ENCODE data around the gene AIPL1. TPM values are rescaled to one million over a fixed set of nuclear protein-coding genes. Genes with fewer than 3 reads are reported as not detected.

AIPL1 gene
- total RNA-seq, 1 donor from 2014 or later = not detected

GRCh38 chr17:6450926-6451832 lies 16.3 kb upstream of the AIPL1 start:
- Mint-ChIP-seq H3K27me3 (peaks cover 16% of the 10 kb centered on the region), H3K27ac (no peak overlapping the region), H3K9me3 (no peaks in the 10 kb centered on the region), H3K4me3 (no peak overlapping the region), H3K4me1 (ENCODE audit: unreplicated experiment) (peaks cover 17% of the 10 kb centered on the region), H3K36me3 (no peaks in the 10 kb centered on the region)
- DNase-seq (ENCODE audit: extremely low spot score, unreplicated experiment) = no peak
- TF ChIP-seq CTCF (conservative IDR thresholded peaks at IDR 0.05) = no peak

- H3K9me3 Mint-ChIP-seq = no peaks in the 10 kb centered on the region
- peaks cover 12% of the 10 kb centered on the region for H3K27me3 Mint-ChIP-seq
- no peak for TF ChIP-seq CTCF (conservative IDR thresholded peaks at IDR 0.05)
- no peak for DNase-seq (ENCODE audit: extremely low spot score, unreplicated experiment)
- H3K36me3 Mint-ChIP-seq = peaks cover 9% of the 10 kb centered on the region
- H3K4me1 Mint-ChIP-seq (ENCODE audit: unreplicated experiment) = peaks cover 29% of the 10 kb centered on the region
- H3K4me3 Mint-ChIP-seq = no peak overlapping the region
- no peak overlapping the region for H3K27ac Mint-ChIP-seq
Measured at GRCh38 chr17:6449307-6449706, 14.4 kb upstream of the AIPL1 start.

GRCh38 chr17:6448473-6448872 lies 13.6 kb upstream of the AIPL1 start:
- H3K9me3 Mint-ChIP-seq = no peaks in the 10 kb centered on the region
- H3K27me3 Mint-ChIP-seq = peaks cover 6% of the 10 kb centered on the region
- H3K4me3 Mint-ChIP-seq = no peak overlapping the region
- H3K36me3 Mint-ChIP-seq = peaks cover 11% of the 10 kb centered on the region
- H3K4me1 Mint-ChIP-seq (ENCODE audit: unreplicated experiment) = peaks cover 27% of the 10 kb centered on the region
- DNase-seq (ENCODE audit: extremely low spot score, unreplicated experiment) = no peak
- TF ChIP-seq CTCF (conservative IDR thresholded peaks at IDR 0.05) = no peak
- no peak overlapping the region for H3K27ac Mint-ChIP-seq

- Mint-ChIP-seq H3K4me1 (ENCODE audit: unreplicated experiment) (peaks cover 21% of the 10 kb centered on the region), H3K27me3 (no peaks in the 10 kb centered on the region), H3K9me3 (no peaks in the 10 kb centered on the region), H3K4me3 (no peak overlapping the region), H3K36me3 (peaks cover 11% of the 10 kb centered on the region), H3K27ac (no peak overlapping the region)
- no peak for TF ChIP-seq CTCF (conservative IDR thresholded peaks at IDR 0.05)
- DNase-seq (ENCODE audit: extremely low spot score, unreplicated experiment) = no peak
Measured at GRCh38 chr17:6446516-6447100, 11.7 kb upstream of the AIPL1 start.

GRCh38 chr17:6444571-6445335 lies 9.8 kb upstream of the AIPL1 start:
- Mint-ChIP-seq H3K36me3 (peaks cover 11% of the 10 kb centered on the region), H3K4me3 (peak overlapping the region; percentile 98)

More at GRCh38 chr17:6444571-6445335, 9.8 kb upstream of the AIPL1 start:
- peaks cover 18% of the 10 kb centered on the region for H3K4me1 Mint-ChIP-seq (ENCODE audit: unreplicated experiment)
- peak overlapping the region; percentile 89 for H3K27ac Mint-ChIP-seq
- TF ChIP-seq CTCF (conservative IDR thresholded peaks at IDR 0.05) = no peak
- no peaks in the 10 kb centered on the region for H3K27me3 Mint-ChIP-seq
- DNase-seq (ENCODE audit: extremely low spot score, unreplicated experiment) = no peak
- H3K9me3 Mint-ChIP-seq = no peaks in the 10 kb centered on the region

Measured in type B pancreatic cell (in vitro differentiated cells).